Measurements from ENCODE around the gene SETBP1.
A peak's percentile ranks its signal among the peaks of the same experiment; 100 is the strongest.
"Not testable (repeated sequence)": the region's sequence is repeated elsewhere in the genome, so short reads cannot be mapped to it uniquely, and the experiment has no call there.

Gene SETBP1

GRCh38 chr18:44702594-44702993 lies 21.9 kb downstream of the SETBP1 start:
- DNase-seq (ENCODE audit: extremely low read depth in 1 of 2, low read depth in 1 of 2): no peak

DNA sequence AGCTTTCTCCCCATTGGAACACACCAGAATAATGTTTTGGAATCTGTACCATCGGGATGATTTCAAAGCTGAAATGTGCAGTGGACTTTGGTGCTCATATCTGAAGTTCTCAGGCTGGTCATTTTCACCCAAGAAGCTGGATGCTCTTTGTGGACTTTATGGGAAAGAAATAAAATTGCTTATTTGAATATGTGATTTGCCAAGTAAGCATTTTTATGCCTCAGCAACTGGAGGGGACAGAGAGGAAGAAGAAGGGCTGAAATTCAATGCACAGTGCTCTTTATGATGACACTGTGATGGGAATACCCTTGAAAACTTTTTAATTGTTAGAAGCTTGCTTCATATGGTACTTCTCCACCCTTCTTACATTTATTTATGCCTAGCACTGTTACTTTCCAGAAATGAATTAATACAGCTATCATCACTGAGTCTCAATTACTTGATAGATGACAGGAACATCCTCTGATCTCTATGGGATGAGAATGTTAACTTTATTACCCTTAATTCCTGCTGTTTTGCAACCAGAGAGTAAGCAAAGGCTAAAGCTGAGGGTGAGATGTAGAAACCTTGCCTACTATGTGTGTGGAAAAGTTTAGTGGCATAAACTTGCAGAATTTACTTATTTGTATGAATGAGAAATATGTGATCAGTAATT lies 23.6 kb downstream of the SETBP1 start:
- no peak for DNase-seq (ENCODE audit: extremely low read depth in 1 of 2, low read depth in 1 of 2)

- no peak for DNase-seq (ENCODE audit: extremely low read depth in 1 of 2, low read depth in 1 of 2)
Measured at GRCh38 chr18:44705075-44705675, 24.5 kb downstream of the SETBP1 start.

DNA sequence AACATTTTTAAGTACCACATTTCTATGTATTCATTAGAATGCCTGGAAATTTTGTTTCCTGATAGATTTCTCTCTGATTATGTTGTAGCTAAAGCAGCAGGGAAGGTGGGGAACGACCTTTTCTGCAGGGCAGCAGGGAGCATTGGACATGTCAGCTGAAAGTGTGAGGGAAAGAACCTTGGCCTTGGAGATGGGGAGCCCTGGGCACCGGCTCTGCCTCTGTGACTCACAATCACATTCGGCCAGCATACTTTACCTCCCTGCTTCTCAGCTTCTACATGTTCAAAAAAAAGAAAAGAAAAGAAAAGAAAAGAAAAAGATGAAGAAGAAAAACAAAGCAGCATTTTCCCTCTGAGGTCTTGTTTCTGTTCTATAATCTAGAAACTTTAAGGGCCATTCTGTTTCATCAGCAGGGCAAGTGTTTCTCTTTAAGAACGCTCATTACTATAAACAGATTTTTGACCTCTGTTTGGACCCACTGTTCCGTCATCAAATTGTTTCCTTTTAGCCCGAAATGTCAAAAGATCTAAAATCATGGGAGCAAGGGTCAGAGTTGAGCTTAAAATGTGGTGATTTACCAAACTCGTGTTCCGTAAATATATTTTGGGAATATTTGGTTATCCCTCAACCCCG lies 27.9 kb downstream of the SETBP1 start:
- no peak for DNase-seq (ENCODE audit: extremely low read depth in 1 of 2, low read depth in 1 of 2)

GRCh38 chr18:44709307-44710126 lies 28.8 kb downstream of the SETBP1 start:
- no peak for DNase-seq (ENCODE audit: extremely low read depth in 1 of 2, low read depth in 1 of 2)

GRCh38 chr18:44710931-44711330 lies 30.2 kb downstream of the SETBP1 start:
- DNase-seq (ENCODE audit: extremely low read depth in 1 of 2, low read depth in 1 of 2): no peak

DNA sequence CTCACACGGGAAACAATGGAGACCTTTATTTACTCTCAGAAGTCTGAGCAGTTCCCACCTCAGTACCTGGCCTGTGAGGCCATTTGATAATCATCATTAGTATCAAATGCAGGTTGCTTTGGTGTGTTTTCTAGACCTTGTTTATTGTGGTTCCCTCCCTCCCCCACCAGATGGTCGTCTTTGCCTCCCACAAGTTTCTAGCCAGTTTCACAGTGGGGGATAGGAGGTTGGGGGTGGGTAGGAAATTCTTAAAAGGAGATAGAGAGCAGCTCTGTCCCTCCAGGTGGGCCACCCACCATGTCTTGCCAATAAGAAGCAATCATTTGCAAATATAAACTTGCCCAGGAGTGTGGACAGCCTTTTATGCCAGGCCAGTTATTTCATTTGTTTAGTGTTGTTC lies 31.3 kb downstream of the SETBP1 start:
- no peak for DNase-seq (ENCODE audit: extremely low read depth in 1 of 2, low read depth in 1 of 2)

GRCh38 chr18:44713435-44713834 lies 32.7 kb downstream of the SETBP1 start:
- no peak for DNase-seq (ENCODE audit: extremely low read depth in 1 of 2, low read depth in 1 of 2)

- DNase-seq (ENCODE audit: extremely low read depth in 1 of 2, low read depth in 1 of 2): no peak
Measured at GRCh38 chr18:44714376-44714775, 33.7 kb downstream of the SETBP1 start.

DNA sequence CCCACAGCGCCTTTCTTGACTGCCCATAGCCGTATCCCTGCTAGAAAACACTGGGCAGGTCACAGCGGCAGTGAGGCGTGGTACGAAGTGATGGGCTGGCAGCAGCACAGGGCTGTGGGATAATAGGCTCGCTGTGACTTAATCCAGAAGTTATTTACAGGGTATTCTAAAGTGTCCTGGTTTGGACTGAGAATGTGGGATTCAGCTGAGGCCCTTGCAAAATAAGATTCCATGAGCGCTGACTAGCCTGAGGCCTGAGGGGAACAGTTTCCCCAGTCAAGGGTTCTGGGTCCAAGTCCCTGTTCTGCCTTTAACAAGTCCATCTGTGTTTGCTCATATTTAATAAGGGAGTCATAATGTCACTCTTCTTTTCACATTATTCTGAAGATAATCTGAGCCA lies 34.6 kb downstream of the SETBP1 start:
- DNase-seq (ENCODE audit: extremely low read depth in 1 of 2, low read depth in 1 of 2): no peak

DNA sequence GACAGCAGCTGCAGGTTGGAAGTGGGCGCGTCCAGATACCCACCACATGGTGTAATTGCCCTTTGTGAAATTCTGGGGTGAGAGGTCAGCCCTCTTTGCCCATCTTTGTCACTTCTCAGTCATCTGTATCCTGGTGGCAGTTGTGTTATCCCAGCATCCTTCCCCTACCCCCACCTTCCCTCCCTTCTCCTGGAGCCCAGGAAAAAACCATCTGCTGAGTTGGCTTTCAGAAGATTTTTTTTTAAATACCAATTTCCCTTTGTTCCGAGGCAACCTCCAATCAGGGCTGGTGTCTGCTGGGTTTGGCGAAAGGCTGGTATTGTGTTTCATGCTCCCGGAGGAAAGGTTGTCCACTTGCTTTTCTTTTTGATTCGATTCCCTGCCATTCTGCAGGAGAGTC lies 35.2 kb downstream of the SETBP1 start:
- no peak for DNase-seq (ENCODE audit: extremely low read depth in 1 of 2, low read depth in 1 of 2)

DNA sequence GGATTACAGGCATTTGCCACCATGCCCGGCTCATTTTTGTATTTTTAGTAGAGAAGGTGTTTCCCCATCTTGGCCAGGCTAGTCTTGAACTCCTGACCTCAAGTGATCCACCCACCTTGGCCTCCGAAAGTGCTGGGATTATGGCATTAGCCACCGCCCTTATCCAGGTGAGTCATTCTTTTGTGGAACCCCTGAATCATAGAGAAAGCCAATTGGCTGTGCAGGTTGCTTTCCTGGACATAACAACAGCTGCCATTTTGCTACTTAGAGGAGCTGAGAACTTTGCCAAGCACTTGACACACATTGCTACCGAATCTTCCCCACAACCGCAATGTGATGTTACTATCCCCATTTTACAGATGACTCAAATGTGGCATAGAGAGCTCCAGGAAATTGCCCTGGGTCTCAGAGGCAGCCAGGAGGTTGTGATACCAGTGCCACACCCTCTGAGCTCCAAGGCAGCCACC lies 36.0 kb downstream of the SETBP1 start:
- DNase-seq (ENCODE audit: extremely low read depth in 1 of 2, low read depth in 1 of 2): peak in 1 of 2 donors; percentile 35

DNA sequence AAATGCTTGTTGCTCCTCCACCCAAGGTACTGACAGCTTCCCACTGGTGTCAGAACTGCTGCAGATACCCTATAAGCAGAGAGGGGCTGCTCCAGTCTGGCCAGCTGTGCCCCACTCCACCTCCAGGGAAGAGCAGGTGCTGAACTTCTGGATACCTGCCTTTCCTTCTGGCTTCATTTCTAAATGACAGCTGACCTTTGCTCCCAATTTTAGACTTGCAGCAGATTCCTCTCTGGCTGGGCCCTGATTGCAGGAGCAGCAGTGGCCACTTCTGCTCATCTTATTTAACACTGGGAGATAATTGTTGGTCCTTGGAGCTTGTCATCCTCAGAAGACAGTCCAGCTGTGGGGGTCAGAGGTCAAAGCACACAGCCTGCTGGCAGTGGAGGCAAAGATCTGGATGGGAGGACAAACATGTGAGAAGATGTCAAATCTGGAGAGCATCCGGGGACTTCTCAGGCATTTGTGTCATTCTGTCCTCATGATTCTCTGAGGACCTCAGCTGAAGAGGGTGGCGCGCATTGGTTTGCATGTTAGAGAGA lies 38.9 kb downstream of the SETBP1 start:
- DNase-seq (ENCODE audit: extremely low read depth in 1 of 2, low read depth in 1 of 2): no peak

DNA sequence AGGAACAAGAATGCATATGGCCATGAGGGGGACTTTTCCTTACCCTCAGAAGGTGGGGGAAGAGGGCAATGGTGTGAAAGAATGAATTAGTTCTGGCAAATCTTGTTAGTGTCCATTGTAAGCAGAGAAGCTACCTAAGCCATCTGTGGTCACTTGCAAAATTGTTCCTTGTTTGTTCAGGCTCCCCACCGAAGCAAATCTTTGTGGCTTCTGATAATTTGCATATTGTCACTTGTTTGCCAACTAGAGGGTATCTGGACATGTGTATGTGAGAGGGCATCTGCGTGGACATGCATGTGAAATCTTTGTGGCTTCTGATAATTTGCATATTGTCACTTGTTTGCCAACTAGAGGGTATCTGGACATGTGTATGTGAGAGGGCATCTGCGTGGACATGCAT lies 41.1 kb downstream of the SETBP1 start:
- DNase-seq (ENCODE audit: extremely low read depth in 1 of 2, low read depth in 1 of 2): not testable (repeated sequence)

- DNase-seq (ENCODE audit: extremely low read depth in 1 of 2, low read depth in 1 of 2): no peak
Measured at GRCh38 chr18:44723411-44723810, 42.7 kb downstream of the SETBP1 start.

- DNase-seq (ENCODE audit: extremely low read depth in 1 of 2, low read depth in 1 of 2): no peak
Measured at GRCh38 chr18:44724105-44724778, 43.6 kb downstream of the SETBP1 start.

- peak; percentile 48 to 67 for DNase-seq (ENCODE audit: extremely low read depth in 1 of 2, low read depth in 1 of 2)
Measured at GRCh38 chr18:44725300-44726058, 44.8 kb downstream of the SETBP1 start.

DNA sequence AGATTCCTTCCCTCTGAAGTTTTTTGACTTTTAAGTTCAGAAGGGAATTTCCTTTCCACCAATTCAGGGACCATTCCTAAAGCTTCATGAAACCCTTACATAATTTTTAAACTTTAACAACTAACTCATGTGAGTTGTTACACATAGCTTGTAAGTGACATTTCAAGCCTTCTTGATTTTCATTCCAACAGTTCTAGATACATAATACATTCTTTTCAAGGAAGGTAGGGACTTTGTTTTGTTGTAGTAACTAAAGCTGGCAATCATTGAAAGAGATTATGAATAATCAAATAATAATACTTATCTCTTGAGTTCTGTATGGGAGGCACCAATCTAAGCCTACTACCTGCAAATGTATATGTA lies 45.4 kb downstream of the SETBP1 start:
- no peak for DNase-seq (ENCODE audit: extremely low read depth in 1 of 2, low read depth in 1 of 2)

DNA sequence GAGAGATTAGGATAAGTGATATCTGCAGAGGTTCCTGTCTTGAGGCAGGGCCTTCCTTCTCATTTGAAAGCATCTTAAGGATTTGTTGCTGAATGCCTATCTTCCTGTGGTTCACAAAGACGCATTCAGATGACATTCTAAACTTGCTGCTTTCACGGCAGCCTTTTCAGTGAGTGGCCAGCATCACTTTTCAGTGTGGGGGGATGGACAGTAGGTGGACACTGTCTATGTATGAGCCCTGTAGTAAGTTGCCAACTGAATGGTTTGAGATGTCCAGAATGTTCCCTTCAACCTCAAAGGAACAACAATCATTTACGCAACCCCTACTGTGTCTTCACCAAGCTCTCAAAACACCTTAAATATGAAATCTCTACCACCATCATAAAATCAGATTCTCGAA lies 46.6 kb downstream of the SETBP1 start:
- no peak for DNase-seq (ENCODE audit: extremely low read depth in 1 of 2, low read depth in 1 of 2)

DNA sequence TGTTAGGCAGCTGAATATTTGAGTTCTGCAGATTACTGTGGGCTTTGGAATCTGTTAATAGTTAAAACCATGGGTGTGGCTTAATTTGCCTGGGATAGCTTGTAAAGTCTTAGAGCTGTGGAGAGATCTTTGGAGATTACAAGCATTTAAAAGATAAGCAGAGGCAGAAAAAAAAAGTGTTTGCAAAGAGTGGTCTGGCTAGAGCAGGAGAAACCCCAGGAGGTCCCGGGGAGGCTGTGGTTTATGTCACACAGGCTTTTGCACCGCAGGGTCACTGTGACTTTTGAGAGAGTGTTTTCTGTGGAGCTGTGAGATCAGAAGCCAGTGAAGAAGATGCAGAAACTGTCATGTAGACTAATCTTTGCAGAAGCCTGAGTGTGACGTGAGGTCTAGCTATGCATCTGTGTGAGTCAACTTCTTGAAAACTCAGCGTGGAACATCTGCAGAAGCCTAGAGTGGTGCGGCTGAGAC lies 49.0 kb downstream of the SETBP1 start:
- peak; percentile 30 to 70 for DNase-seq (ENCODE audit: extremely low read depth in 1 of 2, low read depth in 1 of 2)

Measured in stimulated activated CD8-positive, alpha-beta memory T cell treated with anti-CD3 and anti-CD28 coated beads, Interleukin-7, amount 100 ng/mL, for 48 hours (primary cell).